Keratinocyte (primary cell): ENCODE measurements around the gene ZFYVE16. TPM values are rescaled to one million over a fixed set of nuclear protein-coding genes. Genes with fewer than 3 reads are reported as not detected.

Experiments used
- DNase-seq: peaks from one replicate; pipeline ENCODE4 v3.0.0-alpha.2; 2011; ENCODE audit warnings: low read depth, missing footprints, low spot score
- FAIRE-seq: peaks from 2 replicates; lab custom pipeline; 2011; peaks lifted over from hg19 to GRCh38; lab: Jason Lieb, UNC
- H2AFZ ChIP-seq: 2 replicates; pipeline ENCODE4 v1.6.0; 2012; ENCODE audit warnings: low read length, control low read depth, inconsistent platforms; ENCODE audit not compliant: control insufficient read depth
- H3K27ac ChIP-seq: 2 replicates; pipeline ENCODE4 v1.5.1; 2011; ENCODE audit warnings: low read length; ENCODE audit not compliant: control insufficient read depth, insufficient read depth
- H3K27me3 ChIP-seq: 3 replicates; pipeline ENCODE4 v1.6.0; 2011; ENCODE audit warnings: low read length; ENCODE audit not compliant: control insufficient read depth, insufficient read depth; ENCODE audit errors: extremely low read depth
- H3K36me3 ChIP-seq, 2 experiments: 2 replicates in 1 of 2; 3 replicates in 1 of 2; pipeline ENCODE4 v1.5.1; 2011; ENCODE audit warnings: low read length in 2 of 2, mild to moderate bottlenecking in 1 of 2; ENCODE audit not compliant: control insufficient read depth in 2 of 2, insufficient read depth in 2 of 2; ENCODE audit errors: extremely low read depth in 1 of 2
- H3K4me1 ChIP-seq: 3 replicates; pipeline ENCODE4 v1.5.1; 2011; ENCODE audit warnings: low read length; ENCODE audit not compliant: control insufficient read depth, insufficient read depth; ENCODE audit errors: extremely low read depth
- H3K4me2 ChIP-seq: 3 replicates; pipeline ENCODE4 v1.6.0; 2011; ENCODE audit warnings: low read depth, low read length; ENCODE audit not compliant: control insufficient read depth, insufficient read depth; ENCODE audit errors: extremely low read depth
- H3K4me3 ChIP-seq, 3 experiments: fragments of 200-600 bp in 1 of 3; sonication (generic) in 1 of 3; 2 replicates in 2 of 3; 3 replicates in 1 of 3; pipeline ENCODE4 v1.5.1; 2011 to 2016; ENCODE audit warnings: low read length in 3 of 3, mild to moderate bottlenecking in 3 of 3, control low read depth in 2 of 3, inconsistent platforms in 1 of 3, low read depth in 1 of 3, mixed read lengths in 1 of 3, mixed run types in 1 of 3, moderate library complexity in 1 of 3; ENCODE audit not compliant: control insufficient read depth in 2 of 3, insufficient read depth in 2 of 3; ENCODE audit errors: extremely low read depth in 1 of 3
- H3K79me2 ChIP-seq: 2 replicates; pipeline ENCODE4 v1.6.0; 2012; ENCODE audit warnings: low read length; ENCODE audit not compliant: control insufficient read depth, insufficient read depth
- H3K9ac ChIP-seq: 3 replicates; pipeline ENCODE4 v1.6.0; 2011; ENCODE audit warnings: low read length; ENCODE audit not compliant: control insufficient read depth, insufficient read depth; ENCODE audit errors: extremely low read depth
- H3K9me1 ChIP-seq: 3 replicates; pipeline ENCODE4 v1.6.0; 2011; ENCODE audit warnings: low read length; ENCODE audit not compliant: control insufficient read depth, insufficient read depth; ENCODE audit errors: extremely low read depth
- H3K9me3 ChIP-seq: 2 replicates; pipeline ENCODE4 v1.5.1; 2012; ENCODE audit warnings: low read depth, low read length; ENCODE audit not compliant: control insufficient read depth
- H4K20me1 ChIP-seq: 3 replicates; pipeline ENCODE4 v1.6.0; 2011; ENCODE audit warnings: low read length; ENCODE audit not compliant: control insufficient read depth, insufficient read depth; ENCODE audit errors: extremely low read depth
- CTCF ChIP-seq, 3 experiments: IDR thresholded peaks in 1 of 3; conservative IDR thresholded peaks in 1 of 3; optimal IDR thresholded peaks in 1 of 3; 2 replicates in 2 of 3; 3 replicates in 1 of 3; pipeline versions ENCODE3 to v1.5.1; 2011; ENCODE audit warnings: low read length in 3 of 3, mild to moderate bottlenecking in 3 of 3, moderate library complexity in 2 of 3, control low read depth in 1 of 3, inconsistent platforms in 1 of 3; ENCODE audit not compliant: insufficient read depth in 2 of 3; ENCODE audit errors: extremely low read depth in 1 of 3
- EZH2 ChIP-seq: IDR thresholded peaks from one replicate; pipeline ENCODE4 v1.6.1; 2012; ENCODE audit warnings: inconsistent platforms, mild to moderate bottlenecking, low read length, moderate library complexity
- dilution Hi-C: fragments of 300-500 bp; cut with MboI; formaldehyde crosslinking; loops from one replicate; pipeline ENCODE4 v1.7.0; 2020; ENCODE audit warnings: low sequenced_read_pairs; ENCODE audit not compliant: extremely low pct_ligation_motif_present
- polyA plus RNA-seq, 5 experiments: library from polyadenylated mRNA; depleted of rRNA in 3 of 5; stranded (reverse) in 3 of 5; stranded (forward) in 1 of 5; unstranded in 1 of 5; fragments of >200 nt; gene quantifications; 1 replicate in 1 of 5; 2 replicates in 3 of 5; 3 replicates in 1 of 5; pipeline versions ENCODE4 v1.2.1 to v1.2.3, GENCODE V29; 2011 to 2012; ENCODE audit warnings: missing spikeins in 2 of 5, low read depth in 1 of 5, low replicate concordance in 1 of 5

ZFYVE16 gene
- polyA plus RNA-seq, 1 donor (not counting 4 experiments of a cell fraction or from before 2014, with no cell fraction given): 13.5 TPM

- Histone ChIP-seq H3K9me3 (no peaks in the 10 kb centered on the region), H3K4me3 (no peak overlapping the region), H3K9me1 (no peaks in the 10 kb centered on the region), H3K79me2 (no peaks in the 10 kb centered on the region), H3K4me2 (no peak overlapping the region), H3K27me3 (no peaks in the 10 kb centered on the region), H2AFZ (no peak overlapping the region), H3K4me1 (no peaks in the 10 kb centered on the region), H4K20me1 (no peaks in the 10 kb centered on the region), H3K36me3 (no peaks in the 10 kb centered on the region), H3K27ac (no peak overlapping the region), H3K9ac (no peak overlapping the region)
- no peak for FAIRE-seq
- no peak for DNase-seq
- no peak for TF ChIP-seq CTCF (optimal IDR thresholded peaks at IDR 0.05 in 1 of 3, IDR thresholded peaks at IDR 0.05 in 1 of 3, conservative IDR thresholded peaks at IDR 0.05 in 1 of 3; ENCODE audit: extremely low read depth in 1 of 3, insufficient read depth in 2 of 3, low read length in 3 of 3)
- no peak for TF ChIP-seq EZH2
- dilution Hi-C loops: no loop called here
Observed at GRCh38 chr5:80508844-80509243, 101.0 kb downstream of the ZFYVE16 start.

GRCh38 chr5:80509362-80509761, 101.5 kb downstream of the ZFYVE16 start:
- TF ChIP-seq CTCF (optimal IDR thresholded peaks at IDR 0.05 in 1 of 3, IDR thresholded peaks at IDR 0.05 in 1 of 3, conservative IDR thresholded peaks at IDR 0.05 in 1 of 3; ENCODE audit: extremely low read depth in 1 of 3, insufficient read depth in 2 of 3, low read length in 3 of 3): no peak
- TF ChIP-seq EZH2: no peak
- no peaks in the 10 kb centered on the region for H3K36me3 ChIP-seq
- dilution Hi-C loops: no loop called here
- no peaks in the 10 kb centered on the region for H3K9me1 ChIP-seq
- H3K4me2 ChIP-seq: no peak overlapping the region
- no peak overlapping the region for H3K27ac ChIP-seq
- H2AFZ ChIP-seq: no peak overlapping the region
- no peaks in the 10 kb centered on the region for H3K9me3 ChIP-seq
- no peaks in the 10 kb centered on the region for H3K79me2 ChIP-seq
- H3K9ac ChIP-seq: no peak overlapping the region
- no peaks in the 10 kb centered on the region for H4K20me1 ChIP-seq
- DNase-seq (no peak), FAIRE-seq (no peak)
- no peaks in the 10 kb centered on the region for H3K4me1 ChIP-seq
- H3K27me3 ChIP-seq: no peaks in the 10 kb centered on the region
- H3K4me3 ChIP-seq: no peak overlapping the region
